ENCODE measurements around the gene ZNRF2. TPM values are rescaled to one million over a fixed set of nuclear protein-coding genes. Genes with fewer than 3 reads are reported as not detected.
"Not testable (repeated sequence)": the region's sequence is repeated elsewhere in the genome, so short reads cannot be mapped to it uniquely, and the experiment has no call there.

The ZNRF2 gene
- total RNA-seq, 1 donor from 2014 or later: 5.0 TPM

DNA sequence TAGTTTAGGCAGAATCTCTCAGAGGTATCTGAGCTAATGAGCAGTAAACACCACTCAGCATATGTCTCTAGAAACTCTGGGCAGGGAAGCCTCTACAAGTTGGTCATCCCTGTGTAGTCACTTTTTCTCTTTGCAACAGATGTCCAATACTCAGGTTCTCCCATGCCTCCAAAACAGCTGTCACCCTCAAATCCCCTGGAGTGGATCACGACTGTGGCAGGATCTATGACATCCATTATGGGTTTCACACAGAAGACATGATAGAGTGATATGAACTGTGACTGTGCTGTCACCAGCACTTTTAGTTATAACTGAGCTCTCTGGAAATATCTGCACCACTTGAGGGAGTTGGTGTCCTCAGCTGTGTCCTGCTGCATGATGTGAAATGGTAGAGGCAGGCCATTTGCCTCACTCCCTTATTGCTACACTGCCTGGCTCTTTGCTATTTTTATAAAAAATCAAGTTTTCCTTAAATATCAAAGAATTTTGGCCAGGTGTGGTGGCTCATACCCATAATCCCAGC lies 24.1 kb upstream of the ZNRF2 start:
- no peak for DNase-seq (ENCODE audit: low read depth in 2 of 2)

DNA sequence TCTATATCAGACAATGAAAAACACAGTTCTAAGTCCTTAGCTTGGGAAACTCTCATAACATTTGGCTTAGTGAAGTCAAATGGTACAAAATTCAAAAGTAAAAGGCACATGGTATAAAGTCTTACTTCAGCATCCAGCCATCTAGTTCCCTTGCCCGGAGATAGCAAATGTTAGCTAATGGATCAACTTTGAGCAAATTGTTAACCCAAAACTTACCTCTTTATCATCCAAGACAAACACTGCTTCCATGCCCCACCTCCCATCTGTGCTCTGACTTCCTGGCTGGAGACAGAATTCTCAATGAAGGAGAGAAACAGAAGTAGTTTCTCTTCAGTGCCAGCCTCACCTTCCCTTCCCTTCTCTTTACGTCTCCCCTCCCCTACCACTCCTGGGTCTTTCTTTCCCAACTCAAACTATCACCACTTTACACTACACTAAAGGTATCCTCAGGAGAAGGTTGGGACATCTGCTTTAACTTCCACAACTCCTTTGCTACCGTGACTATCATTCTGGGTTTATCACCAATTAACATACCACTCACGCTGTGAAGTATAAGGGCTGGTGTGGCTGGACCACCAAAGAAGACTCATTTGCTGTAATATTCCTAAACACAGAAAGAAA lies 21.2 kb upstream of the ZNRF2 start:
- no peak for DNase-seq (ENCODE audit: low read depth in 2 of 2)

DNA sequence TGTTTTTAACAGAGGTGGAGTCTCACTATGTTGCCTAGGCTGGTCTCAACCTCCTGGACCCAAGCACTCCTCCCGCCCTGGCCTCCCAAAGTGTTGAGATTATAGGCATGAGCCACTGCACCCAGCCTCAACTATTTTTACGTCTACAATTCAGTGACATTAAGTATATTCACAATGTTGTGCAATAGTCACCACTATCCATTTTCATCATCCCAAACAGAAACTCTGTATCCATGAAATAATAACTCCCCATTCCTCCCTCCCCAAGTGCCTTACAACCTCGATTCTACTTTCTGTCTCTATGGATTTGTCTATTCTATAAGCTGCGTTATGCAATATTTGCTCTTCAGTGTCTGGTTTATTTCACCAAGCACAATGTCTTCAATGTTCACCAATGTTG lies 20.3 kb upstream of the ZNRF2 start:
- no peak for DNase-seq (ENCODE audit: low read depth in 2 of 2)

DNA sequence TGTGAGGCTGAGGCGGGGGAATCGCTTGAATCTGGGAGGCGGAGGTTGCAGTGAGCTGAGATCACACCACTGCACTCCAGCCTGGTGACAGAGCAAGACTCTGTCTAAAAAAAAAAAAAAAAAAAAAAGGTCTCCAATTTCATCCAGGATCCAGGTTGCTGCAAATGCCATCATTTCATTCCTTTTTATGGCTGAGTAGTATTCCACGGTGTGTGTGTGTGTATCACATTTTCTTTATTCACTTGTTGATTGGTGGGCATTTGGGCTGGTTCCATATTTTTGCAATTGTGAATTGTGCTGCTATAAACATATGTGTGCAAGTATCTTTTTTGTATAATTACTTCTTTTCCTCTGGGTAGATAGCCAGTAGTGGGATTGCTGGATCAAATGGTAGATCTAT lies 19.2 kb upstream of the ZNRF2 start:
- not testable (repeated sequence) for DNase-seq (ENCODE audit: low read depth in 2 of 2)

DNA sequence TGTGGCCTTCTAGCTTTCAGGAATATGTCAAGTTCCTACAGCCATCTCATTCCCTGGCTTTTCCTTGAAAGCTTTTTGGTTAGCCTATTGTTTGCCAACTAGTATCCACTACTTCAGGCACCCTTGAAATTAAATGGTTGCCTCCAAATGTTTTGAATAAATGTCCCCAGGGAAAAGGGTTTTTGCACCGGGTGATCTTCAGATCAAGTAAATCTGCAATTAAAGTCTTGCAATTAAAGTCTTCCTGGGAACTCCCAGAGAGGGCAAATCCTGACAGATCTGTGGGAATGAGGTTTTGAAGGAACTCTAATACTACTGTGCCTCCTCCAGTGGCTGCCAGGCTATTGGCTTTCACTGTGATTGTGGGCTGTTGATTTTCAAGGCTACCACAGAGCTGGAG lies 17.7 kb upstream of the ZNRF2 start:
- no peak for DNase-seq (ENCODE audit: low read depth in 2 of 2)

DNA sequence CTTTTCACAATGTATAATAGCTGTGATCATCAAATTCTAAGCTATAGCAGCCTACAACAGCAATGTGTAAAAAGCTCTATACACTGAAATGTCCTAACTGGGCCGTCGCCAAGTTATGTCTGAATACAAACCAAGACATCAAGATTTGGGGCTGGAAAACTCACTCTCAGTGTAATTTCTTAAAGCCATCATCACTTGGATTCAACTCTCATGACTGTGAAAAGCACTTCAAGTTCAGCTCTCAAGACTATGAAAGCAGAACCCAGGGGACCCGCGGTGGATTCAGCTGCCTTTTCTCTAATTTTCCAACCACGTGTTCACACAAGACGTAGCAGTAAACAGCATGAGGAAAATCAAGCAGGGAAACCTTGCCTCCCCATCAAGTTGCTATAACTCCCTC lies 15.8 kb upstream of the ZNRF2 start:
- DNase-seq (ENCODE audit: low read depth in 2 of 2): no peak

DNA sequence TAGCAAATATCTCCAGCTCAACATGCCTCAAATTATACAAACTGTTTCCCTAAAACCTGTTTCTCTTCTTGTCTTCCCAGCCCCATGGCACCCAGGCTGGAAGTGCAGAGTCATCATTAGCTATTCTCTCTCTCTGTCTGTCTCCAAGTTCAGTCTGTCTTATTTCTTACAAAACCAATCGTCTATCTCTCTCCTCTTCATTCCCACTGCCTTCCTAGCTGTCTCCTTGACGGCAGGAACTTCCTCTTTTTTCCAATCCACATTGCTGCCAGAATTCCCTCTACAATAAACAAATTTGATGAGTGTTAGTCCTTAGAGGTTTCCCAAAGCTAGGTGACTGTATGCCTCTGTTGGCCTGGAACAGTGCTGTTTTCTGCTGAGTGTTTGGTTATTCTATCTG lies 14.9 kb upstream of the ZNRF2 start:
- no peak for DNase-seq (ENCODE audit: low read depth in 2 of 2)

DNA sequence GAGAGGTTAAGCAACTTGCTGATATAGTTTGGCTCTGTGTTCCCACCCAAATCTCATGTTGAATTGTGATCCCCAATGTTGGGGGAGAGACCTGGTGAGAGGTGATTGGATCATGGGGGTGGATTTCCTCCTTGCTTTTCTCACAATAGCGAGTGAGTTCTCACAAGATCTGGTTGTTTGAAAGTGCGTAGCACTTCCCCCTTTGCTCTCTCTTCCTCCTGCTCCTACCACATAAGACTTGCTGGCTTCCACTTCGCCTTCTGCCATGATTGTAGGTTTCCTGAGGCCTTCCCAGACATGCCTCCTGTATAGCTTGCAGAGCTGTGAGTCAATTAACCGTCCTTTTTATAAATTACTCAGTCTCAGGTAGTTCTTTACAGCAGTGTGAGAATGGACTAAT lies 13.5 kb upstream of the ZNRF2 start:
- DNase-seq (ENCODE audit: low read depth in 2 of 2): no peak

DNA sequence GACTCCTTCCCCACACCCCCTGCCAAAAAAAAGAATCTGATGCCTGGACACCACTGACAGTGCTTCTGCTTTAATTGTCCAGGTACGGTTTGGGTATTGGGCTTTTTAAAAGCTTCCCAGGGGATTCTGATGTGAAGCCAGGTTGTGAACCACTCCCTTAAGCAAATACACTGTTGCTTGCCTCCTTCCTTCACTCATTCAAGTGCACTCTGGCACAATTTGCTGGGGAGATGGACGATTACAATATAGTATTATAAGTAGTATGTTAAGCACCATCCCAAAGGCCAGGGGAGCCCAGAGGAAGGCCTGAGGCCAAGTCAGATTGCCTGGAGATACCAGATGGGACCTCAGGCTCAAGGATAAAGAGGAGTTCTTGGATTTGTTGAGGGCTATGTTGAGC lies 12.3 kb upstream of the ZNRF2 start:
- DNase-seq (ENCODE audit: low read depth in 2 of 2): no peak

DNA sequence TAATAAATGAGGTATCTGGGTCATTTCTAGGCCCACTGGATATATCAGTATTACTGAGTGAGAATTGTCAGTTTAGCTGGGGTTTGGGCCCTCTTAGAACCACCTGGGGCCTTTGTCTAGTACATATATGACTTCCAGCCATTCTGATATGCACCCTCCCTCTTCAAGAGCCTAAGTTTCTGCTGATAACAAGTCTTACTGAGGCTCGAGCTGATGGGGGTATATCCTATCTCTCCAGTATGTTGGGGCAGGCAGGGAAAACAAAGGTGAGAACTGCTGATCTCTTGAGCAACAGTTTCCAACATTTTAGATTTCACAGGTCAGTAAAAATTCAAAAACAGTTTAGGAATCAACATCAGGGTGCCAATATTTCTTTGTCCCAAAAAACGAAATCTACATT lies 10.8 kb upstream of the ZNRF2 start:
- DNase-seq (ENCODE audit: low read depth in 2 of 2): no peak

DNA sequence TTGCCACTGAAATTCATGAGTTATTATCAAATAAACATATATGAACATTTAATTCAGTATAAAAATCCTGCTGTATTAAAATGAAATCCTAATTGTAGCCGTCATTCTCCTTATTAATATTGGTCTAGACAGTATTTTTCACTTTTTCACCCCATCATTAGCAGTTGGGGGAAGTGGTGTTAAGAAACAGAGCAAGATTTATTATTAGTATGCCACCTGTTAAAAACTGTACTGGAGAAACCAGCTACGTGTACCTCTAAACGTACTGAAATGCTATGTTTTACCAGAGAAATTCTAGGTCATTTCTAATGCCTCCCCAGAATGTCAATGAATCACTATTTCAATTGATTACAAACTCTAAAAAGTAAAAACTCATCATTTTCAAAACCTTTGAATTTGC lies 9.8 kb upstream of the ZNRF2 start:
- DNase-seq (ENCODE audit: low read depth in 2 of 2): no peak

DNA sequence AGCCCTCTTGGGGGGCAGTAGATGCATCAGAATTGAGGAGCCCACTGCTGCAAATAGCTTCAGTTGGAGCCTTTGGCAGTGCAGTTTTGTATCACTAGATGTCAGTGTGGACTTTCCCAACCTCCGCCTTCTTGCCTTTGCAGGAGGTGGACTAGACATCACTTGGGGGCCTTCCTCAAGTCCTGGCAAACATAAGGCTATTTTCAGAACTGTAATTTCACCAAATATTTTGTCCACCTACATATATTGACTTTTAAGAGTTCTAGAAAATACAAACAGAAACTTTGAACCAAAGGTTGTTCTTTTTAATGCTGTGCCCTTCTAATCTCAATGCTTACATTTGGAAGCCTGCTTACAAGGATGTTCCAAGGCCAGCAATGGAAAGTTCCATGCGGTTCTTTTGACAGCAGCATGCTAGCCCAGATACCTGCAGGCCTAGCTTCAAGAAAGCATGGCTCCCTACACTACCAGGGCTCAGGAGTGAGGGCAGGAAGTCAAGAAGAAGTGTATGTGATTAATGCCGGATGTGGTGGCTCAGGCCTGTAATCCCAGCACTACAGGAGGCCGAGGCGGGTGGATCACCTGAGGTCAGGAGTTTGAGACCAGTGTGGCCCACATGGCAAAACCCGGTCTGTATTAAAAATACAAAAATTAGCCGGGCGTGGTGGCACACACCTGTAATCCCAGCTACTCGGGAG lies 8.0 kb upstream of the ZNRF2 start:
- DNase-seq (ENCODE audit: low read depth in 2 of 2): peak in 1 of 2 donors; percentile 62

DNA sequence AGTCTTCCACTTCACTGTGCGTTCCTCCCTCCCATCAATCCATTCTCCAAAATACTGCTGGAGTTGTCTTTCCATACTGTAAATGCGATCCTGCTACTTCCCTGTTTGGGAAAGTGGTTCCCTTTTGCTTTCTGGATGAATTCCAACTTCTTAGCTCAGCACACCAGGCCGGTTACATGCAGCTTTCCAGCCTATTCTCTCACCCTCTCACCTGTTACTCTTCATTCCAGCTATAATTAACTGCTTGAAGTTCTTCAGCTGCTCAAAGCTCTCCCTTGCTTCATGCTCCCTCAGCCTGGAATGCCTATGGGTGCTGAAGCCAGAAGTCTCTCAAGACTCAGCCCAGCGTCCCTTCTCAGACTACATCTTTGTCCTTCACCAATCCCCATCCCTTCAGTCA lies 6.0 kb upstream of the ZNRF2 start:
- DNase-seq (ENCODE audit: low read depth in 2 of 2): no peak

DNA sequence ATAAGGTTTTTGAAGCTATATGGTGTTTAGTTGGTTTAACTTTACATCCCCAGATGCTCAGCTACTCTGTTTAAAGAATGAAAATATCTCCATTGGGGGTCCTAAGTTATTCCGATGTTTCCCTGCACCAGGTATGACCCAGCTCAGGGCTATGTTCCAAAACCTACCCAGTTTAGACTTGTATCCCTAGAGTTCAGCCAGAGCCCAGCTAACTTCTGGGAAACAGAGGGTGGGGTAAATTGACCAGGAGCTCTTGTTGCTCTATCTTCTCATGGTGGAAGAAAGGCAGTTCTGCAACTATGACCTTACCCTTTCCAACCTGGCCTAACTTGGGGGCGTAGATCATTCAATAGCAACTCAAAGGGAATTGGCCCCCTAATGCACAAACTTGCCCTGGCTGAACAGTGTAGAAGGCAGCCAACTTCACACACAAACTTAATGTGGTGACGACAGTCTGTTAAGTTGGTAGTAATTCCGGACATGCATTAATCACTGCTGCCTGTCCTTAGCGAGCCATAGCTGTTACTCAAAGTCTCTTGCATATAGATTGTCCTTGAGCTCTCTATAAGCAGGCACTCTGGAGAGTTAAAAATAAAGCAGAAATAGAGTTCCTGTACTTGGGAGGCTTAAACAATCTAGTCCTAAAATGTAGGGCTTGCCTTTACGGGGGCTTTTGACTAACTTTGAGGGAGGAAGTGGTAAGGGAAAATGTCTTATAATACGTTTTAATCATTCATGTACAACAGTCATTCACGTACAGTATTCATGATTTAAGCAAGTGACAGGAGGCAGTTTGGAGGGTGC lies 5.3 kb upstream of the ZNRF2 start:
- no peak for DNase-seq (ENCODE audit: low read depth in 2 of 2)

DNA sequence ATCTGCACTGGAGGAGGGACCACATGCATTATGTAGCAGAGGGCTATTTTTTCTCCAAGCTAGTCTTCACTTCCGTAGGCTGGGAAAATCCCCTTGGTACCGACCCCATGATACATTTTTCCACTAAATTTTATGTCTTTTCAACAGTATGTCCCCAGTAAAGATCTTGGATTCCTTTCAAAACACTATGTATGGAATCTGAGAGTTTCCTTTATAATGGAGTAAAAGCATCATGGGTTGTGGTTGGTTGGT lies 4.8 kb upstream of the ZNRF2 start:
- no peak for DNase-seq (ENCODE audit: low read depth in 2 of 2)

DNA sequence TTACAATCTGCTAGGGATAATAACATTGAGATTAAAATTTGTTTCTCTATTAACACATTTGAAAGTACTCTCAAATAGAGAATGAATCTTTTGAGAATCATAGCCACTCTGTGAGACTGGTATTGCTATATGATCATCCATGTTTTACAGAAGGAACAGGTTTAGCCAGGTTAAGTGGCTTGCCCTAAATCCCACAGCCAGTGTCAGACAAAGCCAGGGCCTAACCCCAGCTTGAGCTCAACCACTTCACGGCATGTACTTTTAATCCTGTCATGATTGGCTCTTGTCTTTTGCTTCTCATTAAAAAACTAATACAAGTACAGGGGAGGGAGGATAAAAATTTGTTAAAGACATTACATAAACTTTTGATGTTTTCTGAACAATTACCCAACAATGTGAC lies 3.8 kb upstream of the ZNRF2 start:
- no peak for DNase-seq (ENCODE audit: low read depth in 2 of 2)

DNA sequence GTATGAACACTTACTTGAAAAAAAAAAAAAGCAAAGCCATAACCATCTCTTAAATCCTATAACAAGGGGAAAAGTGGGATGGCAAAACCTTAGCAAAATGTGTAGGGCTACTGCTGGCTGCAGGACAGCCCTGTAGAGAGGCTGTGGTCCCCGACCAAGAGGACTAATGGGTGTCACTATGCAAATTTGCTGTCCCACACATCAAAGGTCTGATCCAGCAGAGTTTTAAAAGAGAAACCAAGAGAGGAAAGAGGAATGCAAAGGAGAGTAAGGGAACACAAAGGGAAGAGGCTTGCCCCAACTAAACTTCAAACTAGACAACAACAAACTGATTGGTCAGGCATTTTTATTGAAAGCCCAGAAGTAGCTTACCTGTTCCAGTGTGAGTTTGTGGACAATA lies 3.1 kb upstream of the ZNRF2 start:
- DNase-seq (ENCODE audit: low read depth in 2 of 2): no peak

DNA sequence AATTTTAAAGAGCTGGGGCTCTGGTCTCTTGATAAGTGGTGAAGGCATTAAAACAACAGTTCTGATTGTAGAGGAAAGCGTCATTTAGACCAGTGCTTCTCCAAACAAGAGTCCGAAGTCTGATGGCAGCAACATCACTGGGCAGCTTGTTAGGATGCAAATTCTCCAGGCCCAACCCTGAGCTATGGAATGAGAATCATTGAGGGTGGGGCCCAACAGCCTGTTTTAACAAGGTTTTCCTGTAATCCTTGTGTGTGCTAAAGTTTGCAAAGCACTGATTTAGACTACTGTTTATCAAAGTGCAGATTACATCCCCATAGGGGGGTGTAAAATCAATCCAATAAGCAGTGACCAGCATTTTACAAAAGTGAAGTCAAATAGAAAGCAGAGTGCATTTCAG lies 2.6 kb upstream of the ZNRF2 start:
- no peak for DNase-seq (ENCODE audit: low read depth in 2 of 2)

DNA sequence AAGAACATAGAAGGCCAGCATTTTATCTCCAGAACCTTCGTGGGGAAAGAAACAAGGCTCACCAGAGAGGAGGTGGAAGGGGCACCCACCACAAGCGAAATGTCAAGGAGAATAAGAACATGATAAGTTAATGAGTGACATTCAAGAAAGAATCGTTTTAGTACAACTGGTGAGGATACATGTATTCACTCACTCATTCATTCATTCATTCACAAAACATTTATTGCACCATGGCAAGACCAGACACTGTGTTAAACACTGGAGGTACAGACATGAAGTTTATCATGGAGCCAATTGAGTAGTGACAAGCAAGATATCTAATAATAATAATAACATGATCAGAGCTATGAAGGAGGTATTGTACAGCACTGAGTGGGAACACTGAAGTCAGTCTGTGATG lies 1.7 kb upstream of the ZNRF2 start:
- no peak for DNase-seq (ENCODE audit: low read depth in 2 of 2)

DNA sequence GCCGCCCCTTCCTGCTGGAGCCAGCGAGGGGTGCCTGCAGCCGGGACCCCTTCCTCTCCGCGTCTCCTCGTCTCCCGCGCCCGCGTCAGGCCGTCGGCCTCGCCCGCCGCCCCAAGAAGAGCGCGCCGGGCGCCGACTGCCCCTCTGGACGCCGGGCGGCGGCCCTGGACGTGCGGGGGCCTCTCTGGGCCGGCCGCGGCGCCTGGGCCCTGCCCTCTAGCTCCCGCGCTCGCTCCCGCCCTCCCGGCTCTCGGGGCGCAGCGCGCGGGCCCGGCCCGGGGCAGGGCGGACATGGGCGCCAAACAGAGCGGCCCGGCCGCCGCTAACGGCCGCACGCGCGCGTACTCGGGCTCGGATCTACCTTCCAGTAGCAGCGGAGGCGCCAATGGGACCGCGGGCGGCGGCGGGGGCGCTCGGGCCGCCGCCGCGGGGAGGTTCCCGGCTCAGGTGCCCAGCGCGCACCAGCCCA lies 704 bp downstream of the ZNRF2 start:
- no peak for DNase-seq (ENCODE audit: low read depth in 2 of 2)

DNA sequence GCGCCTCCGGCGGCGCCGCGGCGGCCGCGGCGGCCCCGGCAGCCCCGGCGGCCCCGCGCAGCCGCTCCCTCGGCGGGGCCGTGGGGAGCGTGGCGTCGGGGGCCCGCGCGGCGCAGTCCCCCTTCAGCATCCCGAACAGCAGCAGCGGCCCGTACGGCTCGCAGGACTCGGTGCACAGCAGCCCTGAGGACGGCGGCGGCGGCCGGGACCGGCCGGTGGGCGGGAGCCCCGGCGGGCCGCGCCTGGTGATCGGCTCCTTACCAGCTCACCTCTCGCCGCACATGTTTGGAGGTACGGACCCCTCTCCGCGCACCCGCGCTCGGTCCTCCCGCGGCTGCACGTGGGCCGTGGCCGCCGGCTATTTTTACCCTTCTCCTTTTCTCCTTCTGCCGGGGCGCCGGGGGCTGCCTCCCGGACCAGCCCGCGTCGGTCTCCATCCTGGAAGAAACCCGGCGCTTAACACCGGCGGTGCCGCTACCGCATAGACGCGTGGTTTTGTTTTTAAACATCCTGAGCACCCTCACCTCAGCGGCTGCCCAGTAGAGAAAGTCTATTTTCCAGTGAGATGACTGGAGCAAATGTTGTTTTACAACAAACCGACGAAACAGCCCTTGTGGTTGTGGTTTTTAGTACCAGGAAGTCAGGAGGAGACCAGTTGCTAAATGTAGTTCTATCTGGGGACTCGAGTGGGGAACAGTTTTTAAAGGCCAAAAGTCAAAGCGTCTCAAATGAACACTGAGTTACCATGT lies 1.3 kb downstream of the ZNRF2 start:
- peak in 1 of 2 donors; percentile 47 for DNase-seq (ENCODE audit: low read depth in 2 of 2)

DNA sequence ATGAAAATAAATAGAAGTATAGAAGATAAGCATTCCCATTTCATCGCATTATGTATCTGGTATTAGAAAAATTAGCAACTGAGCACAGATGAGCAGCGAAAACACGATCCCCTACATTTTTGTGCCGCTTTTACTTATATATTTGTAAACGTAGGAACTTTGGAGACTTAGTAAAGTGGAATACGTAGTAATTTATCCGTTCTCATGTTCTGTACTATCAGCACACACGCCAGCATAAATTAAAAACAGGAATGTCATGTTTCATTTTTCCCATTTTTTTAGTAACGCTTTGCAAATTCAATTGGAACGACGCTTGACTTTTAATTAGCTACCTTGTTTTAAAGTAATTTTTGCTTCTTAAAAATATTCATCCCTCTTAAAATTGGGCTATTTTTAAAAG lies 2.4 kb downstream of the ZNRF2 start:
- no peak for DNase-seq (ENCODE audit: low read depth in 2 of 2)
